ENCODE data around the gene RTL1.

The RTL1 gene

GRCh38 chr14:100903672-100904185, at the start of gene RTL1:
TSS of gene RTL1 (minus strand) at chr14:100903722. CDS start at chr14:100884788, 18,934 bp downstream.
- Histone ChIP-seq H3K27ac (ENCODE audit: low read depth, low read length) (no peak within 1 kb of the TSS), H3K9me3 (ENCODE audit: control insufficient read depth, insufficient read depth, low read length) (no peaks in the 10 kb centered on the region), H3F3A (ENCODE audit: control insufficient read depth, insufficient read depth) (no peaks in the 10 kb centered on the region), H3K4me2 (ENCODE audit: low read length) (no peak within 1 kb of the TSS), H4K20me1 (ENCODE audit: control insufficient read depth, insufficient read depth, low read depth, low read length) (no peaks in the 10 kb centered on the region), H3K4me1 (ENCODE audit: control insufficient read depth, low read length) (no peaks in the 10 kb centered on the region), H3K4me3 (ENCODE audit: low read length) (no peak within 1 kb of the TSS), H3K79me2 (ENCODE audit: control insufficient read depth, low read length) (no peaks in the 10 kb centered on the region), H3K36me3 (ENCODE audit: control insufficient read depth, low read length) (no peaks in the 10 kb centered on the region), H3K9me2 (replicated peaks; ENCODE audit: control insufficient read depth, low read length) (no peaks in the 10 kb centered on the region), H3K27me3 (ENCODE audit: control insufficient read depth, low read length) (peaks cover 11% of the 10 kb centered on the region)
- no peak for TF ChIP-seq CTCF (IDR thresholded peaks at IDR 0.05; ENCODE audit: low read depth, low read length, poor library complexity, severe bottlenecking)

GRCh38 chr14:100950024-100950423, 46.5 kb upstream of the RTL1 start:
- H3K27me3 ChIP-seq (ENCODE audit: control insufficient read depth, low read length), result no peaks in the 10 kb centered on the region
- no peak overlapping the region for H3K27ac ChIP-seq (ENCODE audit: low read depth, low read length)
- no peaks in the 10 kb centered on the region for H3K9me2 ChIP-seq (replicated peaks; ENCODE audit: control insufficient read depth, low read length)
- H4K20me1 ChIP-seq (ENCODE audit: control insufficient read depth, insufficient read depth, low read depth, low read length), result no peaks in the 10 kb centered on the region
- no peaks in the 10 kb centered on the region for H3K36me3 ChIP-seq (ENCODE audit: control insufficient read depth, low read length)
- H3K4me3 ChIP-seq (ENCODE audit: low read length), result no peak overlapping the region
- H3K4me1 ChIP-seq (ENCODE audit: control insufficient read depth, low read length), result no peaks in the 10 kb centered on the region
- H3K4me2 ChIP-seq (ENCODE audit: low read length), result no peak overlapping the region
- no peaks in the 10 kb centered on the region for H3K9me3 ChIP-seq (ENCODE audit: control insufficient read depth, insufficient read depth, low read length)
- H3K79me2 ChIP-seq (ENCODE audit: control insufficient read depth, low read length), result no peaks in the 10 kb centered on the region
- H3F3A ChIP-seq (ENCODE audit: control insufficient read depth, insufficient read depth), result no peaks in the 10 kb centered on the region
- TF ChIP-seq CTCF (IDR thresholded peaks at IDR 0.05; ENCODE audit: low read depth, low read length, poor library complexity, severe bottlenecking) (no peak), EZH2phosphoT487 (IDR thresholded peaks at IDR 0.05; ENCODE audit: borderline replicate concordance, low read length) (no peak)

- Histone ChIP-seq H3K27me3 (ENCODE audit: control insufficient read depth, low read length) (peaks cover 4% of the 10 kb centered on the region; the same call in 1 of the 2 replicates), H3K27ac (ENCODE audit: low read depth, low read length) (no peak overlapping the region), H3K4me2 (ENCODE audit: low read length) (no peak overlapping the region), H3K9me2 (replicated peaks; ENCODE audit: control insufficient read depth, low read length) (no peaks in the 10 kb centered on the region), H3K4me3 (ENCODE audit: low read length) (no peak overlapping the region), H3F3A (ENCODE audit: control insufficient read depth, insufficient read depth) (no peaks in the 10 kb centered on the region), H3K4me1 (ENCODE audit: control insufficient read depth, low read length) (no peaks in the 10 kb centered on the region), H3K79me2 (ENCODE audit: control insufficient read depth, low read length) (no peaks in the 10 kb centered on the region), H4K20me1 (ENCODE audit: control insufficient read depth, insufficient read depth, low read depth, low read length) (no peaks in the 10 kb centered on the region), H3K9me3 (ENCODE audit: control insufficient read depth, insufficient read depth, low read length) (no peaks in the 10 kb centered on the region), H3K36me3 (ENCODE audit: control insufficient read depth, low read length) (no peaks in the 10 kb centered on the region)
- TF ChIP-seq EZH2phosphoT487 (IDR thresholded peaks at IDR 0.05; ENCODE audit: borderline replicate concordance, low read length) (no peak), CTCF (IDR thresholded peaks at IDR 0.05; ENCODE audit: low read depth, low read length, poor library complexity, severe bottlenecking) (no peak)
Observed at GRCh38 chr14:100944052-100944451, 40.5 kb upstream of the RTL1 start.

Data from DOHH2 (cell line).